Measurements from ENCODE around the gene CHMP6. TPM values are rescaled to one million over a fixed set of nuclear protein-coding genes. Genes with fewer than 3 reads are reported as not detected.

The CHMP6 gene
- total and polyA plus RNA-seq, 9 of the 15 experiments (the other 6 are each of a cell fraction or from before 2014, with no cell fraction given) = 0.25 to 30.4 (median 13.4) TPM

DNA sequence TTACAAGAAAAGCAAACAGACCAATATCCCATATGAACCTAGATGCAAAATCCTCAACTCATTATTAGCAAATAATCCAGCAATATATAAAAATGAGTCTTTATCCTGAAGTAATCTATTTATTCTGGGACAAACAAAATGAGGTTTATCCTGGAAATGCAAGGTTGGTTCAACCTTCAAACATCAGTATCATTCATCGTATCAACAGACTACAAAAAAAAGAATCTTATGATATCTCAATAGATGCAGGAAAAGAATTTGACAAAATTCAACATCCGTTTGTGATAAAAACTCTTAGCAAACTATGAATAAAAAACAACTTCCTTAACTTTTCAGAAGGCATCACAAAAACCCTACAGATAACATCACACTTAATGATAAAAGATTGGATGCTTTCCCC is 24.9 kb downstream of the CHMP6 start (continued):
- TF ChIP-seq CBX3 (IDR thresholded peaks at IDR 0.05; ENCODE audit: borderline replicate concordance in 1 of 2, low read length in 2 of 2) (peak in 1 of 2 experiments; percentile 90; a peak in 2 of 3 replicates), NFYB (IDR thresholded peaks at IDR 0.05; ENCODE audit: extremely low read depth, insufficient read length) (no peak), ZSCAN29 (IDR thresholded peaks at IDR 0.05) (no peak), TRIM24 (IDR thresholded peaks at IDR 0.05) (peak; percentile 73; a peak in 3 of 4 replicates), ZEB2 (IDR thresholded peaks at IDR 0.05) (peak; percentile 52; the same call in 1 of the 2 replicates), ZNF766 (CRISPR knock-in tag; conservative IDR thresholded peaks at IDR 0.05) (peak; percentile 85), SIX5 (IDR thresholded peaks at IDR 0.05; ENCODE audit: borderline replicate concordance in 1 of 2, insufficient read depth in 1 of 2, low read depth in 1 of 2, low read length in 2 of 2) (no peak)
- TF ChIP-seq, protein P1, sequence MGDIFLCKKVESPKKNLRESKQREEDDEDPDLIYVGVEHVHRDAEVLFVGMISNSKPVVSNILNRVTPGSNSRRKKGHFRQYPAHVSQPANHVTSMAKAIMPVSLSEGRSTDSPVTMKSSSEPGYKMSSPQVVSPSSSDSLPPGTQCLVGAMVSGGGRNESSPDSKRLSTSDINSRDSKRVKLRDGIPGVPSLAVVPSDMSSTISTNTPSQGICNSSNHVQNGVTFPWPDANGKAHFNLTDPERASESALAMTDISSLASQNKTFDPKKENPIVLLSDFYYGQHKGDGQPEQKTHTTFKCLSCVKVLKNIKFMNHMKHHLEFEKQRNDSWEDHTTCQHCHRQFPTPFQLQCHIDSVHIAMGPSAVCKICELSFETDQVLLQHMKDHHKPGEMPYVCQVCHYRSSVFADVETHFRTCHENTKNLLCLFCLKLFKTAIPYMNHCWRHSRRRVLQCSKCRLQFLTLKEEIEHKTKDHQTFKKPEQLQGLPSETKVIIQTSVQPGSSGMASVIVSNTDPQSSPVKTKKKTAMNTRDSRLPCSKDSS (IDR thresholded peaks at IDR 0.05; ENCODE audit: low read depth, partially characterized antibody) = peak; percentile 73
- TF ChIP-seq, protein P2, sequence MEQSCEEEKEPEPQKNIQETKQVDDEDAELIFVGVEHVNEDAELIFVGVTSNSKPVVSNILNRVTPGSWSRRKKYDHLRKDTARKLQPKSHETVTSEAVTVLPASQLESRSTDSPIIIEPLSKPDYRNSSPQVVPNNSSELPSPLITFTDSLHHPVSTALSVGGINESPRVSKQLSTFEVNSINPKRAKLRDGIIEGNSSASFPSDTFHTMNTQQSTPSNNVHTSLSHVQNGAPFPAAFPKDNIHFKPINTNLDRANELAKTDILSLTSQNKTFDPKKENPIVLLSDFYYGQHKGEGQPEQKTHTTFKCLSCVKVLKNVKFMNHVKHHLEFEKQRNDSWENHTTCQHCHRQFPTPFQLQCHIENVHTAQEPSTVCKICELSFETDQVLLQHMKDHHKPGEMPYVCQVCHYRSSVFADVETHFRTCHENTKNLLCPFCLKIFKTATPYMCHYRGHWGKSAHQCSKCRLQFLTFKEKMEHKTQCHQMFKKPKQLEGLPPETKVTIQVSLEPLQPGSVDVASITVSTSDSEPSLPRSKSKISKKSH (CRISPR knock-in tag; IDR thresholded peaks at IDR 0.05) = 0 out of 2 replicates have a peak, but pooled peaks have one; percentile 21
- TF ChIP-seq, protein P3, sequence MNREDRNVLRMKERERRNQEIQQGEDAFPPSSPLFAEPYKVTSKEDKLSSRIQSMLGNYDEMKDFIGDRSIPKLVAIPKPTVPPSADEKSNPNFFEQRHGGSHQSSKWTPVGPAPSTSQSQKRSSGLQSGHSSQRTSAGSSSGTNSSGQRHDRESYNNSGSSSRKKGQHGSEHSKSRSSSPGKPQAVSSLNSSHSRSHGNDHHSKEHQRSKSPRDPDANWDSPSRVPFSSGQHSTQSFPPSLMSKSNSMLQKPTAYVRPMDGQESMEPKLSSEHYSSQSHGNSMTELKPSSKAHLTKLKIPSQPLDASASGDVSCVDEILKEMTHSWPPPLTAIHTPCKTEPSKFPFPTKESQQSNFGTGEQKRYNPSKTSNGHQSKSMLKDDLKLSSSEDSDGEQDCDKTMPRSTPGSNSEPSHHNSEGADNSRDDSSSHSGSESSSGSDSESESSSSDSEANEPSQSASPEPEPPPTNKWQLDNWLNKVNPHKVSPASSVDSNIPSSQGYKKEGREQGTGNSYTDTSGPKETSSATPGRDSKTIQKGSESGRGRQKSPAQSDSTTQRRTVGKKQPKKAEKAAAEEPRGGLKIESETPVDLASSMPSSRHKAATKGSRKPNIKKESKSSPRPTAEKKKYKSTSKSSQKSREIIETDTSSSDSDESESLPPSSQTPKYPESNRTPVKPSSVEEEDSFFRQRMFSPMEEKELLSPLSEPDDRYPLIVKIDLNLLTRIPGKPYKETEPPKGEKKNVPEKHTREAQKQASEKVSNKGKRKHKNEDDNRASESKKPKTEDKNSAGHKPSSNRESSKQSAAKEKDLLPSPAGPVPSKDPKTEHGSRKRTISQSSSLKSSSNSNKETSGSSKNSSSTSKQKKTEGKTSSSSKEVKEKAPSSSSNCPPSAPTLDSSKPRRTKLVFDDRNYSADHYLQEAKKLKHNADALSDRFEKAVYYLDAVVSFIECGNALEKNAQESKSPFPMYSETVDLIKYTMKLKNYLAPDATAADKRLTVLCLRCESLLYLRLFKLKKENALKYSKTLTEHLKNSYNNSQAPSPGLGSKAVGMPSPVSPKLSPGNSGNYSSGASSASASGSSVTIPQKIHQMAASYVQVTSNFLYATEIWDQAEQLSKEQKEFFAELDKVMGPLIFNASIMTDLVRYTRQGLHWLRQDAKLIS (CRISPR knock-in tag; IDR thresholded peaks at IDR 0.05) = no peak
